ENCODE measurements around the gene THRSP. TPM values are rescaled to one million over a fixed set of nuclear protein-coding genes. Genes with fewer than 3 reads are reported as not detected.
A peak's percentile ranks its signal among the peaks of the same experiment; 100 is the strongest.
"Not testable (repeated sequence)": the region's sequence is repeated elsewhere in the genome, so short reads cannot be mapped to it uniquely, and the experiment has no call there.

The THRSP gene
- total RNA-seq, 1 donor from 2014 or later, result not detected

DNA sequence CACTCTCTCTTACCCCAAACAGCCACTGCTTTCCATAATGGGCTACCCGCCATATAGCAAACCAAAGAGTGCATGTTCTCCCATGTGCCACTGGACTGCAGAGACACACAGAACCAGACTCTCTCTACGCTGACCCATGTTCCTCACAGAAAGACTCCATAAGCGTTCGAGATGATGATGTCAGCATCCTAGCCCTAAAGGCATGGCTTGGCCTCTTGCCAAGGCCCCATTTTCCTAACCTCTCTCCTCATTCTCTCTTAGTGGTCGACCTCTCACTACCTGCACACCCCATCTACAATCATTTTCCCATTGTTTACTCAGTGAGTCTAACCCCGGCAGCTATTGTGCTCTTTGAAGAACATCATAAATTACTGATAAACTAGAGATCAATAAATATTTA is 11.1 kb downstream of the THRSP start:
- peaks cover 17% of the 10 kb centered on the region for H3K4me1 Mint-ChIP-seq (ENCODE audit: unreplicated experiment)
- H3K36me3 Mint-ChIP-seq (ENCODE audit: low read depth, unreplicated experiment), result peaks cover 5% of the 10 kb centered on the region
- H3K9me3 Mint-ChIP-seq (ENCODE audit: unreplicated experiment), result no peaks in the 10 kb centered on the region
- peaks cover 6% of the 10 kb centered on the region for H3K27me3 Mint-ChIP-seq (ENCODE audit: unreplicated experiment)
- H3K27ac Mint-ChIP-seq (ENCODE audit: unreplicated experiment), result no peak overlapping the region
- TF ChIP-seq, protein P1, sequence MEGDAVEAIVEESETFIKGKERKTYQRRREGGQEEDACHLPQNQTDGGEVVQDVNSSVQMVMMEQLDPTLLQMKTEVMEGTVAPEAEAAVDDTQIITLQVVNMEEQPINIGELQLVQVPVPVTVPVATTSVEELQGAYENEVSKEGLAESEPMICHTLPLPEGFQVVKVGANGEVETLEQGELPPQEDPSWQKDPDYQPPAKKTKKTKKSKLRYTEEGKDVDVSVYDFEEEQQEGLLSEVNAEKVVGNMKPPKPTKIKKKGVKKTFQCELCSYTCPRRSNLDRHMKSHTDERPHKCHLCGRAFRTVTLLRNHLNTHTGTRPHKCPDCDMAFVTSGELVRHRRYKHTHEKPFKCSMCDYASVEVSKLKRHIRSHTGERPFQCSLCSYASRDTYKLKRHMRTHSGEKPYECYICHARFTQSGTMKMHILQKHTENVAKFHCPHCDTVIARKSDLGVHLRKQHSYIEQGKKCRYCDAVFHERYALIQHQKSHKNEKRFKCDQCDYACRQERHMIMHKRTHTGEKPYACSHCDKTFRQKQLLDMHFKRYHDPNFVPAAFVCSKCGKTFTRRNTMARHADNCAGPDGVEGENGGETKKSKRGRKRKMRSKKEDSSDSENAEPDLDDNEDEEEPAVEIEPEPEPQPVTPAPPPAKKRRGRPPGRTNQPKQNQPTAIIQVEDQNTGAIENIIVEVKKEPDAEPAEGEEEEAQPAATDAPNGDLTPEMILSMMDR (IDR thresholded peaks at IDR 0.05; ENCODE audit: unreplicated experiment), result no peak
- DNase-seq (ENCODE audit: low spot score), result no peak
- no peak overlapping the region for H3K4me3 Mint-ChIP-seq (ENCODE audit: unreplicated experiment)

- DNase-seq (ENCODE audit: low spot score), result no peak
- TF ChIP-seq, protein P1 (IDR thresholded peaks at IDR 0.05; ENCODE audit: unreplicated experiment), result no peak
- H3K9me3 Mint-ChIP-seq (ENCODE audit: unreplicated experiment), result no peaks in the 10 kb centered on the region
- no peak overlapping the region for H3K4me3 Mint-ChIP-seq (ENCODE audit: unreplicated experiment)
- H3K36me3 Mint-ChIP-seq (ENCODE audit: low read depth, unreplicated experiment), result peaks cover 7% of the 10 kb centered on the region
- H3K27ac Mint-ChIP-seq (ENCODE audit: unreplicated experiment), result no peak overlapping the region
- H3K4me1 Mint-ChIP-seq (ENCODE audit: unreplicated experiment), result peaks cover 35% of the 10 kb centered on the region
- peaks cover 14% of the 10 kb centered on the region for H3K27me3 Mint-ChIP-seq (ENCODE audit: unreplicated experiment)
Observed at GRCh38 chr11:78076733-78077403, 13.2 kb downstream of the THRSP start.

- Mint-ChIP-seq H3K4me1 (ENCODE audit: unreplicated experiment) (peaks cover 42% of the 10 kb centered on the region), H3K36me3 (ENCODE audit: low read depth, unreplicated experiment) (peaks cover 14% of the 10 kb centered on the region), H3K27ac (ENCODE audit: unreplicated experiment) (peak overlapping the region; percentile 24), H3K4me3 (ENCODE audit: unreplicated experiment) (peak overlapping the region; percentile 97), H3K27me3 (ENCODE audit: unreplicated experiment) (peaks cover 19% of the 10 kb centered on the region)
- not testable (repeated sequence) for H3K9me3 Mint-ChIP-seq (ENCODE audit: unreplicated experiment); DNase-seq (ENCODE audit: low spot score)
Observed at GRCh38 chr11:78077592-78077991, 13.9 kb downstream of the THRSP start.

- Mint-ChIP-seq H3K4me3 (ENCODE audit: unreplicated experiment) (peak overlapping the region; percentile 97), H3K36me3 (ENCODE audit: low read depth, unreplicated experiment) (peaks cover 14% of the 10 kb centered on the region), H3K4me1 (ENCODE audit: unreplicated experiment) (peaks cover 42% of the 10 kb centered on the region), H3K27ac (ENCODE audit: unreplicated experiment) (peak overlapping the region; percentile 77), H3K27me3 (ENCODE audit: unreplicated experiment) (peaks cover 19% of the 10 kb centered on the region), H3K9me3 (ENCODE audit: unreplicated experiment) (no peaks in the 10 kb centered on the region)
- DNase-seq (ENCODE audit: low spot score), result no peak
- TF ChIP-seq, protein P1 (IDR thresholded peaks at IDR 0.05; ENCODE audit: unreplicated experiment), result no peak
Observed at GRCh38 chr11:78078218-78079167, 14.8 kb downstream of the THRSP start.

GRCh38 chr11:78079232-78080083 is 15.8 kb downstream of the THRSP start, which contains the start of gene NDUFC2:
Gene NDUFC2 (minus strand): TSS chr11:78079862. CDS start chr11:78079744, 118 bp downstream.
- DNase-seq (ENCODE audit: low spot score), result peak; percentile 70
- peaks cover 17% of the 10 kb centered on the region for H3K27me3 Mint-ChIP-seq (ENCODE audit: unreplicated experiment)
- TF ChIP-seq, protein P1 (IDR thresholded peaks at IDR 0.05; ENCODE audit: unreplicated experiment), result no peak
- H3K27ac Mint-ChIP-seq (ENCODE audit: unreplicated experiment), result peak within 1 kb of the TSS; percentile 87
- H3K4me1 Mint-ChIP-seq (ENCODE audit: unreplicated experiment), result peaks cover 42% of the 10 kb centered on the region
- no peaks in the 10 kb centered on the region for H3K9me3 Mint-ChIP-seq (ENCODE audit: unreplicated experiment)
- peak within 1 kb of the TSS; percentile 97 for H3K4me3 Mint-ChIP-seq (ENCODE audit: unreplicated experiment)
- H3K36me3 Mint-ChIP-seq (ENCODE audit: low read depth, unreplicated experiment), result peaks cover 14% of the 10 kb centered on the region
